T-cell (primary cell): ENCODE measurements around the gene TRIM7. TPM values are rescaled to one million over a fixed set of nuclear protein-coding genes. Genes with fewer than 3 reads are reported as not detected.

Experiments used
- ATAC-seq, 4 experiments: fragments of 200-7000 bp in 3 of 4; fragments of 150-1000 bp in 1 of 4; cut with Tn5 transposase; replicated peaks in 1 of 4; 1 replicate in 3 of 4; 2 replicates in 1 of 4; pipeline ENCODE4 v1.10.0; 2021; ENCODE audit warnings: moderate library complexity in 3 of 4, mild to moderate bottlenecking in 2 of 4, moderate number of reproducible peaks in 1 of 4
- CTCF ChIA-PET, 2 donors: fragments of 300-600 bp; sonication (Branson Sonifier 250); formaldehyde crosslinking; loops; one replicate each; lab custom pipeline; 2022; ENCODE audit warnings: antibody characterized with exemption in 2 of 2; lab: Charles Lee
- POLR2A ChIA-PET, 2 donors: fragments of 300-600 bp; sonication (Branson Sonifier 250); formaldehyde crosslinking; loops; one replicate each; lab custom pipeline; 2022; ENCODE audit warnings: antibody characterized with exemption in 2 of 2; lab: Charles Lee
- DNase-seq, 35 experiments: peaks; one replicate each; pipeline versions ENCODE4 v3.0.0 to v3.0.0-alpha.2; 2013 to 2023
- H3K27ac ChIP-seq: one replicate; pipeline ENCODE4 v1.5.1; 2013; ENCODE audit warnings: low read length
- H3K27me3 ChIP-seq, 2 experiments: replicated peaks in 1 of 2; 1 replicate in 1 of 2; 2 replicates in 1 of 2; pipeline versions ENCODE4 v1.6.1 to v1.7.0; 2013; ENCODE audit warnings: low read length in 1 of 2, mixed read lengths in 1 of 2; ENCODE audit not compliant: control insufficient read depth in 2 of 2, insufficient read depth in 2 of 2; ENCODE audit errors: extremely low read depth in 1 of 2
- H3K36me3 ChIP-seq, 2 donors: 1 replicate in 1 of 2; 2 replicates in 1 of 2; pipeline versions ENCODE4 v1.6.1 to v1.7.0; 2013; ENCODE audit warnings: low read length in 1 of 2; ENCODE audit not compliant: control insufficient read depth in 2 of 2, insufficient read depth in 1 of 2; ENCODE audit errors: extremely low read depth in 1 of 2
- H3K4me1 ChIP-seq, 2 experiments: 1 replicate in 1 of 2; 2 replicates in 1 of 2; pipeline versions ENCODE4 v1.6.1 to v1.7.0; 2013; ENCODE audit warnings: low read length in 2 of 2, mixed read lengths in 1 of 2; ENCODE audit not compliant: insufficient read depth in 2 of 2, control insufficient read depth in 1 of 2; ENCODE audit errors: extremely low read depth in 1 of 2
- H3K4me3 ChIP-seq, 2 donors: 1 replicate in 1 of 2; 2 replicates in 1 of 2; pipeline versions ENCODE4 v1.5.1 to v1.7.0; 2013; ENCODE audit warnings: mild to moderate bottlenecking in 2 of 2, low read length in 1 of 2, moderate library complexity in 1 of 2; ENCODE audit not compliant: control insufficient read depth in 1 of 2; ENCODE audit errors: extremely low read depth in 1 of 2
- H3K9me3 ChIP-seq: 2 replicates; pipeline ENCODE4 v1.7.0; 2013
- H3K27ac Mint-ChIP-seq, 2 donors: one replicate each; pipeline ENCODE4 v1.8.0; 2020 to 2021; ENCODE audit warnings: mild to moderate bottlenecking in 2 of 2, mixed read lengths in 2 of 2
- H3K27me3 Mint-ChIP-seq, 2 donors: one replicate each; pipeline ENCODE4 v1.8.0; 2021 to 2022; ENCODE audit warnings: mixed read lengths in 2 of 2
- H3K36me3 Mint-ChIP-seq: one replicate; pipeline ENCODE4 v1.8.0; 2021; ENCODE audit warnings: mixed read lengths
- H3K4me1 Mint-ChIP-seq, 3 donors: one replicate each; pipeline ENCODE4 v1.8.0; 2020 to 2022; ENCODE audit warnings: mixed read lengths in 3 of 3, mild to moderate bottlenecking in 1 of 3
- H3K4me3 Mint-ChIP-seq, 3 donors: one replicate each; pipeline ENCODE4 v1.8.0; 2020 to 2022; ENCODE audit warnings: mild to moderate bottlenecking in 3 of 3, mixed read lengths in 3 of 3, moderate library complexity in 3 of 3
- H3K9me3 Mint-ChIP-seq, 3 donors: one replicate each; pipeline ENCODE4 v1.8.0; 2020 to 2022; ENCODE audit warnings: mixed read lengths in 3 of 3
- WGBS: methylation state at CpG from one replicate; pipeline ENCODE4 v1.1.5; 2013; ENCODE audit warnings: missing lambda C conversion rate; ENCODE audit not compliant: insufficient coverage; 5-methylcytosine and 5-hydroxymethylcytosine counted together
- total RNA-seq, 35 experiments: library from RNA in 6 of 35; stranded (reverse) in 6 of 35; fragments of 120-200 nt in 1 of 35; gene quantifications; one replicate each; pipeline versions ENCODE4 v1.2.1 to v1.2.4 and lab custom pipeline; 2013 to 2026

Gene TRIM7
- total RNA-seq, 5 donors from 2014 or later (not counting 1 experiment from before 2014, with no cell fraction given), result 1.6 to 3.1 (median 3.0) TPM

DNA sequence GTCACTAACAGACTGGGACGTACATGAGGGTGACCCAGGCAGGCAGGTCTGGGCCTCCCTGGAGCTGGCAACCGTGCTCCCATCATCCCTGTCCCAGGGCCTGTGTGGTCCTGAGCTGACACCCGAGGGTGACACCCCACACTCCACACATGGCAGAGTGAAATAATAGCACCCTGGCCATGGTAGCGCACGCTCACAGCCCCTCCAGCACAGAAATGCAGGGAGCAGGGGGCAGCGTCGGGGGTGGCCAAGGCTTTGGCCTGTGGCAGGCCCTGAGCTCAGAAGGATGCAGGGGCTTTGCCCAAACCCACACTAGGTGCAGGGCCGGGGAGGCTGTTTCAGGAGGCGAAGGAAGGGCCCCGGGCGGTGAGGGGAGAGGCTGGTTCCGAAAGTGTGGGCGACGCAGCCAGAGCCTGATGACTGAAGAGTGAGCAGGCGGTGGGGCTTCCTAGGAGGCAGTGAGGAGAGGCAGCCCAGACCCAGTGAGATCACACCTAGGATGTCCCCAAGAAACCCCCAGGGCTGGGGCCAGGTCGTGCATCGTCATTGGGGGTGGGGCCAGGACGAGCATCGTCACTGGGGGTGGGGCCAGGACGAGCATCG lies 44.7 kb downstream of the TRIM7 start:
- DNase-seq, result peak in 34 of 35 experiments; percentile 51 to 94 (median 76)
- H3K36me3 ChIP-seq, result no peaks in the 10 kb centered on the region
- Mint-ChIP-seq H3K36me3 (no peaks in the 10 kb centered on the region), H3K9me3 (no peaks in the 10 kb centered on the region), H3K27ac (peak overlapping the region in 1 of 2 donors; percentile 91), H3K4me1 (peaks cover 22 to 36% (median 26%) of the 10 kb centered on the region in 3 donors), H3K4me3 (peak overlapping the region; percentile 72 to 83 (median 74)), H3K27me3 (peaks cover 0 to 36% of the 10 kb centered on the region in 2 donors)
- peaks cover 0 to 44% of the 10 kb centered on the region in 2 experiments for H3K27me3 ChIP-seq
- peak overlapping the region; percentile 86 for H3K27ac ChIP-seq
- peak overlapping the region in 1 of 2 donors; percentile 44 for H3K4me3 ChIP-seq
- WGBS, result 65% methylated on average over 13 of the region's 21 CpGs
- ATAC-seq, result peak; percentile 62 to 87 (median 62)
- ChIA-PET POLR2A (interaction anchor here in 1 of 2 donors (0.6 kb wide), 1 partner anchor 55 kb away, joined by 9 read pairs; no protein-coding TSS in a partner anchor), CTCF (interaction anchor here (0.5 to 1.2 kb wide), 4 partner anchors 13 to 387 kb away, joined by 3 to 5 read pairs (median 4); no protein-coding TSS in a partner anchor)
- H3K4me1 ChIP-seq, result peaks cover 0 to 39% of the 10 kb centered on the region in 2 experiments
- H3K9me3 ChIP-seq, result no peaks in the 10 kb centered on the region

DNA sequence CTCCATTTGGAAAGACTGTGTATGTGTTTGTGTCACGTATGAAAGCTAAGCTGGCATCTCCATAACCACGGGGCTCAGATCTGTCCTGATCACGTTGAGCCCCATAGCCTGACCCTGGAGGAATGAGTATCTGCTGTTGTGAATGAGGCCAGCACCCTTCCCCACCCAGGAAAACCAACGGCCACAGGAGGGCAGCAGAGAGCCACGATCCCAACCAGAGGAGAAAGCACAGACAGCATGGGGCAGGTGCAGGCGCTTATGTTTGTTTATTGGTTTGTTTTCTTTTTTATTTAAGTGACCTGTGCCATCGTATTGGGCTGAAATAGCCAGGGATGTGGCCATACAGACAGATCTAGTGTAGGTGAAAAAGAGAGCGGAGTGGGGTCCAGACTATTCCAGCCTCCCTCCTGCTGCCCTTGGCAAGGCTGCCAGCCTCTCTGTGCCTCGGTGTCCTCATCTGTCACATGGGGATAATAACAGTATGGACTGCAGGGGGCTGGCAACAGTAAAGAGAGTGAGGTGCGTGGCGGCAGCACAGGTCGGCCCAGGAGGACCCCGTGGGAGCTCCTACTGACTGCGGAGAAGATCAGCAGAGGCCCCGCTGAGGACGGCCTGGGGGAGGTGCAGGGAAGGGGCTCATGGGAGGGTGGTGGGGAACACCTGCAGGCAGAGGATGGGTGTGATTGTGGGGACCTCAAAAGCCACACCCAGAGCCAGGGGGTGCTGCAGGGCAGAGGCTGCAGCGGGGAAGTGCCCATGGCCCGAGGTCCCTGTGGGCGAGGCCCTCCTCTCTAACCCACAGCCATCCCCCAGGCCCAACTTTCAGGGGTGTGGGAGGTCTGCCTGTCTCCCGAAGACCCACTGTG lies 45.5 kb downstream of the TRIM7 start:
- peaks cover 21 to 34% (median 23%) of the 10 kb centered on the region in 3 donors for H3K4me1 Mint-ChIP-seq
- peaks cover 0 to 32% of the 10 kb centered on the region in 2 donors for H3K27me3 Mint-ChIP-seq
- peaks cover 0 to 38% of the 10 kb centered on the region in 2 experiments for H3K27me3 ChIP-seq
- peak overlapping the region; percentile 74 to 83 (median 79) for H3K4me3 Mint-ChIP-seq
- H3K9me3 Mint-ChIP-seq, result peaks cover 0 to 3% (median 0%) of the 10 kb centered on the region in 3 donors
- ChIA-PET POLR2A (no interaction called here), CTCF (interaction anchor here (0.5 to 1.2 kb wide), 4 partner anchors 14 to 386 kb away, joined by 3 to 5 read pairs (median 4); no protein-coding TSS in a partner anchor)
- H3K9me3 ChIP-seq, result no peaks in the 10 kb centered on the region
- no peaks in the 10 kb centered on the region for H3K36me3 Mint-ChIP-seq
- H3K4me1 ChIP-seq, result peaks cover 0 to 36% of the 10 kb centered on the region in 2 experiments
- WGBS, result 78% methylated on average over 10 of the region's 20 CpGs
- peak overlapping the region; percentile 89 to 91 for H3K27ac Mint-ChIP-seq
- peak overlapping the region; percentile 86 for H3K27ac ChIP-seq
- H3K36me3 ChIP-seq, result no peaks in the 10 kb centered on the region
- peak; percentile 71 to 96 (median 88) for DNase-seq
- ATAC-seq, result peak; percentile 56 to 84 (median 80)
- H3K4me3 ChIP-seq, result peak overlapping the region in 1 of 2 donors; percentile 44

DNA sequence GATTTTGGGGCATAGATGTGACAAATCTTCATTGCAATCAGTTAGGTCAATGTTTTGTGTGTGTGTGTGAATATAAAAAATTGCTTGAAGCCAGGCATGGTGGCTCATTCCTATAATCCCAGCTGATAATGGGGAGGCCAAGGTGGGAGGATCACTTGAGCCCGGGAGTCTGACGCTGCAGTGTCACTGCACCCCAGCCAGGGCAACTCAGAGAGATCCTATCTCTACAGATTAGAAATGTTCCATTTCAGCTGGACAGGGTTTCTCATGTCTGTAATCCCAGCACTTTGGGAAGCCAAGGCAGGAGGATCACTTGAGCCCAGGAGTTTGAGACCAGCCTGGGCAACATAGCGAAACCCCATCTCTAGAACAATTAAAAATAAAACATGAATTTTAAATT lies 46.1 kb downstream of the TRIM7 start:
- H3K36me3 Mint-ChIP-seq, result no peaks in the 10 kb centered on the region
- H3K4me1 Mint-ChIP-seq, result peaks cover 21 to 36% (median 24%) of the 10 kb centered on the region in 3 donors
- ATAC-seq, result no peak
- H3K27ac Mint-ChIP-seq, result no peak overlapping the region
- H3K27me3 Mint-ChIP-seq, result peaks cover 0 to 25% of the 10 kb centered on the region in 2 donors
- peaks cover 0 to 3% (median 0%) of the 10 kb centered on the region in 3 donors for H3K9me3 Mint-ChIP-seq
- H3K4me3 Mint-ChIP-seq, result peak overlapping the region in 1 of 3 donors; percentile 83
- 88% methylated on average over 2 of the region's 3 CpGs for WGBS
- DNase-seq, result no peak
- H3K4me1 ChIP-seq, result peaks cover 0 to 30% of the 10 kb centered on the region in 2 experiments
- H3K9me3 ChIP-seq, result no peaks in the 10 kb centered on the region
- ChIA-PET CTCF (no interaction called here), POLR2A (no interaction called here)
- H3K36me3 ChIP-seq, result no peaks in the 10 kb centered on the region
- no peak overlapping the region for H3K4me3 ChIP-seq
- no peak overlapping the region for H3K27ac ChIP-seq
- peaks cover 0 to 32% of the 10 kb centered on the region in 2 experiments for H3K27me3 ChIP-seq

DNA sequence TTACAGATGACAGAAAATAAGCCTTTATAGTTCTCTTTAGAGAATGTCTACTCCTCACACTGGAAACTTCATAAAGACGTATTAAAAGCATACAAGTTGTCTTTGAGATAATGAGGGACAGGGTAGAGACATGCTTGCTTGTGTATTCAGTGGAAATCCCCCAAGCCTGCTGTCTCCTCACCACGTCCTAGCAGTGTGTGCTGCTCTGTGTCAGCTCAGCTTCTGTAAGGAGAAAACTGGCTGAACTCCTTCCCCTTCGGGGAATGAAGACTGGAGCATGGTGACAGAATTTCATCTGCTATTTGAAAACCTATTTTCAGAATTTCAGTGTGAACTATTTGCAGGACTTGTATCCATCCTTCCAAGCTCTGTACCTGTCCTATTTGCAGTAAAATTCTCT lies 48.2 kb downstream of the TRIM7 start:
- H3K27me3 ChIP-seq, result peaks cover 0 to 21% of the 10 kb centered on the region in 2 experiments
- no peaks in the 10 kb centered on the region for H3K36me3 ChIP-seq
- no peak for DNase-seq
- no peak overlapping the region for H3K4me3 ChIP-seq
- ChIA-PET POLR2A (no interaction called here), CTCF (no interaction called here)
- no CpG with 5 or more reads among the region's 3 CpGs for WGBS
- Mint-ChIP-seq H3K27me3 (peaks cover 0 to 14% of the 10 kb centered on the region in 2 donors), H3K27ac (no peak overlapping the region), H3K4me3 (no peak overlapping the region), H3K4me1 (peaks cover 13 to 31% (median 16%) of the 10 kb centered on the region in 3 donors), H3K9me3 (peaks cover 0 to 3% (median 0%) of the 10 kb centered on the region in 3 donors), H3K36me3 (no peaks in the 10 kb centered on the region)
- H3K4me1 ChIP-seq, result peaks cover 0 to 22% of the 10 kb centered on the region in 2 experiments
- ATAC-seq, result peak in 1 of 4 experiments; percentile 46
- H3K27ac ChIP-seq, result no peak overlapping the region
- H3K9me3 ChIP-seq, result no peaks in the 10 kb centered on the region

DNA sequence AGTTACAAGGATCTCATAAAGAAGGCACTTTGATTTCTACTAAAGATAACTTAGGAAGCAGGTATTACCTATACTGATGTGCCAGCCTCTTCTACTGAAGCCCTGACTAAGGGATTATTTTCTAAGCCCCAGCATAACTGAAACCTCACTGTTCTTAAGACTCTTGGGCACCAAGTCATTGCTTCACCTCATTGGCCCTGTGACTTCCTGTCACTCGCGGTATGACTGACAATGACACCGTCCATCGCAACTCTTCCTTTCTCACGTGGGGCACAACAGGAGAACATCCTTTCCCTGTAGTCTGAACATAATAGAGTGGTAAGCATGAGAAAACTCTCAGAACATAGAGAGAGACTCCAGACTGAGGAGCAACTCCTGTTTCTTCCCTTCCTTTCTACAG lies 51.2 kb downstream of the TRIM7 start:
- H3K27me3 ChIP-seq, result peaks cover 0 to 35% of the 10 kb centered on the region in 2 experiments
- CTCF ChIA-PET, result no interaction called here
- no peak overlapping the region for H3K4me3 ChIP-seq
- no peak overlapping the region for H3K4me3 Mint-ChIP-seq
- peak in 1 of 4 experiments; percentile 35 for ATAC-seq
- POLR2A ChIA-PET, result no interaction called here
- peaks cover 0 to 16% (median 2%) of the 10 kb centered on the region in 3 donors for H3K4me1 Mint-ChIP-seq
- no peaks in the 10 kb centered on the region for H3K4me1 ChIP-seq
- H3K36me3 Mint-ChIP-seq, result no peaks in the 10 kb centered on the region
- no peaks in the 10 kb centered on the region for H3K36me3 ChIP-seq
- peaks cover 9 to 29% of the 10 kb centered on the region in 2 donors for H3K27me3 Mint-ChIP-seq
- H3K27ac Mint-ChIP-seq, result no peak overlapping the region
- no peaks in the 10 kb centered on the region for H3K9me3 ChIP-seq
- no CpG with 5 or more reads among the region's 5 CpGs for WGBS
- H3K9me3 Mint-ChIP-seq, result peaks cover 0 to 3% (median 0%) of the 10 kb centered on the region in 3 donors
- no peak overlapping the region for H3K27ac ChIP-seq
- no peak for DNase-seq

DNA sequence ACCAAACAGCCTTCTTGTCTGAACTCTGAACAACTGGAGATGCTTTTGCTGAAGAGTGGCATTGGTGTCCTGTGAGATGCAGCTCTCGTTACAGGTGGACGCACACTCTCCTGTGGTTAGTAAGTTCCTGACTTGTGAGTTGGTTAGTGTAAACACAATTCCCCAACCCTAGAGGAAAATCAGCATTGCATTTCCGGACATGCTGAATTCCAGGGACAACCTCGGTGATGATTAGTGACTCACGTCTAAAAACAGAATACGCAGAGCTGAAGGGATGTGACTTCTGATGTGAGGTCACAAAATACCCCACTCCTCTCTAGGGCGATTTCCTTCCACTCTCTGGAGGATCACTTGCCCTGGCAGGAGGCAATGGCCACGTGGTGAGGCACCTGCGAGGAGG lies 52.6 kb downstream of the TRIM7 start:
- WGBS, result 50% methylated on average over 3 of the region's 9 CpGs
- peaks cover 0 to 3% (median 0%) of the 10 kb centered on the region in 3 donors for H3K9me3 Mint-ChIP-seq

More for the DNA sequence above, 52.6 kb downstream of the TRIM7 start:
- Histone ChIP-seq H3K4me3 (no peak overlapping the region), H3K27me3 (peaks cover 0 to 48% of the 10 kb centered on the region in 2 experiments), H3K27ac (no peak overlapping the region), H3K36me3 (no peaks in the 10 kb centered on the region), H3K9me3 (no peaks in the 10 kb centered on the region), H3K4me1 (no peaks in the 10 kb centered on the region)
- no peak overlapping the region for H3K4me3 Mint-ChIP-seq
- no peak overlapping the region for H3K27ac Mint-ChIP-seq
- peaks cover 16 to 38% of the 10 kb centered on the region in 2 donors for H3K27me3 Mint-ChIP-seq
- DNase-seq, result no peak
- H3K4me1 Mint-ChIP-seq, result peaks cover 0 to 16% (median 2%) of the 10 kb centered on the region in 3 donors
- no peak for ATAC-seq
- POLR2A ChIA-PET, result no interaction called here
- no peaks in the 10 kb centered on the region for H3K36me3 Mint-ChIP-seq
- CTCF ChIA-PET, result no interaction called here
